Breast epithelium (tissue), 4 donors: ENCODE results near the gene PLCH1. TPM values are rescaled to one million over a fixed set of nuclear protein-coding genes. Genes with fewer than 3 reads are reported as not detected.

Experiments
- DNase-seq, 2 donors: peaks; one replicate each; pipeline ENCODE4 v3.0.0-alpha.2; 2019; ENCODE audit warnings: low spot score in 2 of 2
- H3K27ac ChIP-seq, 2 donors: fragments of 200-600 bp; sonication (generic) in 1 of 2; one replicate each; pipeline ENCODE4 v1.5.1; 2016 to 2019; ENCODE audit warnings: mild to moderate bottlenecking in 1 of 2
- H3K27me3 ChIP-seq, 2 donors: fragments of 200-600 bp; sonication (generic) in 1 of 2; one replicate each; pipeline versions ENCODE4 v1.5.1 to v1.6.0; 2017 to 2019; ENCODE audit warnings: control low read depth in 1 of 2, mild to moderate bottlenecking in 1 of 2
- H3K36me3 ChIP-seq: fragments of 200-600 bp; one replicate; pipeline ENCODE4 v1.5.1; 2019
- H3K4me1 ChIP-seq, 2 donors: fragments of 200-600 bp; sonication (generic); one replicate each; pipeline ENCODE4 v1.5.1; 2016 to 2019; ENCODE audit warnings: control low read depth in 1 of 2
- H3K4me3 ChIP-seq, 3 donors: fragments of 200-600 bp; sonication (generic); 1 replicate in 2 of 3; 2 replicates in 1 of 3; pipeline ENCODE4 v1.5.1; 2016 to 2019; ENCODE audit warnings: mild to moderate bottlenecking in 3 of 3, moderate library complexity in 2 of 3
- H3K9me3 ChIP-seq, 2 donors: fragments of 200-600 bp; sonication (generic) in 1 of 2; one replicate each; pipeline ENCODE4 v1.5.1; 2016 to 2019; ENCODE audit warnings: control low read depth in 1 of 2
- CTCF ChIP-seq, 3 donors: fragments of 450-650 bp; IDR thresholded peaks; one replicate each; pipeline ENCODE4 v1.5.1; 2016 to 2017; ENCODE audit warnings: antibody characterized with exemption in 3 of 3, mild to moderate bottlenecking in 3 of 3, moderate library complexity in 3 of 3
- POLR2A ChIP-seq: fragments of 450-650 bp; IDR thresholded peaks from one replicate; pipeline ENCODE4 v1.6.1; 2016; ENCODE audit warnings: antibody characterized with exemption, mild to moderate bottlenecking, moderate library complexity
- POLR2AphosphoS5 ChIP-seq, 3 donors: sonication (generic); formaldehyde crosslinking; IDR thresholded peaks; one replicate each; pipeline ENCODE4 v1.6.1; 2017; ENCODE audit warnings: antibody characterized with exemption in 3 of 3
- intact Hi-C: fragments of 100-400 bp; cut with DNase I; formaldehyde crosslinking; loops from one replicate; pipeline ENCODE4 v1.15.1; 2023; ENCODE audit warnings: low total_unique reads
- total RNA-seq, 3 donors: library from RNA; depleted of rRNA; stranded (reverse); fragments of >200 nt; gene quantifications; one replicate each; pipeline ENCODE4 v1.1.0, GENCODE V29; 2016

The PLCH1 gene
- total RNA-seq, 3 donors from 2014 or later: 2.0 to 3.4 TPM; not detected in 1

- Histone ChIP-seq H3K27ac (no peak overlapping the region), H3K27me3 (no peaks in the 10 kb centered on the region), H3K4me1 (no peaks in the 10 kb centered on the region), H3K36me3 (no peaks in the 10 kb centered on the region), H3K9me3 (no peaks in the 10 kb centered on the region), H3K4me3 (no peak overlapping the region)
- intact Hi-C loops: no loop called here
- TF ChIP-seq POLR2AphosphoS5 (IDR thresholded peaks at IDR 0.05): no peak
- TF ChIP-seq POLR2A: no peak
- TF ChIP-seq CTCF (IDR thresholded peaks at IDR 0.05): no peak
- DNase-seq: no peak
Measured at GRCh38 chr3:155491696-155492095, 253.2 kb downstream of the PLCH1 start.

GRCh38 chr3:155488671-155489070, 256.2 kb downstream of the PLCH1 start:
- no peak for DNase-seq
- intact Hi-C loops: no loop called here

GRCh38 chr3:155485897-155486296, 259.0 kb downstream of the PLCH1 start:
- Histone ChIP-seq H3K36me3 (no peaks in the 10 kb centered on the region), H3K4me3 (no peak overlapping the region)

More at GRCh38 chr3:155488671-155489070, 256.2 kb downstream of the PLCH1 start:
- Histone ChIP-seq H3K36me3 (no peaks in the 10 kb centered on the region), H3K4me1 (no peaks in the 10 kb centered on the region), H3K4me3 (no peak overlapping the region), H3K9me3 (no peaks in the 10 kb centered on the region), H3K27ac (no peak overlapping the region), H3K27me3 (no peaks in the 10 kb centered on the region)
- TF ChIP-seq POLR2A: no peak
- no peak for TF ChIP-seq CTCF (IDR thresholded peaks at IDR 0.05)
- TF ChIP-seq POLR2AphosphoS5 (IDR thresholded peaks at IDR 0.05): no peak

GRCh38 chr3:155481591-155481990, 263.3 kb downstream of the PLCH1 start:
- Histone ChIP-seq H3K9me3 (peaks cover 0 to 6% of the 10 kb centered on the region in 2 donors), H3K4me1 (no peaks in the 10 kb centered on the region), H3K27me3 (no peaks in the 10 kb centered on the region), H3K4me3 (no peak overlapping the region), H3K36me3 (no peaks in the 10 kb centered on the region), H3K27ac (no peak overlapping the region)
- no peak for TF ChIP-seq POLR2AphosphoS5 (IDR thresholded peaks at IDR 0.05)
- TF ChIP-seq CTCF (IDR thresholded peaks at IDR 0.05): no peak
- no peak for TF ChIP-seq POLR2A
- intact Hi-C loops: no loop called here
- DNase-seq: no peak

More at GRCh38 chr3:155485897-155486296, 259.0 kb downstream of the PLCH1 start:
- intact Hi-C loops: no loop called here
- Histone ChIP-seq H3K27ac (no peak overlapping the region), H3K4me1 (no peaks in the 10 kb centered on the region), H3K9me3 (no peaks in the 10 kb centered on the region), H3K27me3 (no peaks in the 10 kb centered on the region)
- TF ChIP-seq POLR2A (no peak), POLR2AphosphoS5 (IDR thresholded peaks at IDR 0.05) (no peak), CTCF (IDR thresholded peaks at IDR 0.05) (no peak)
- DNase-seq: no peak

GRCh38 chr3:155481089-155481488, 263.8 kb downstream of the PLCH1 start:
- DNase-seq: no peak
- intact Hi-C loops: no loop called here
- TF ChIP-seq CTCF (IDR thresholded peaks at IDR 0.05) (no peak), POLR2AphosphoS5 (IDR thresholded peaks at IDR 0.05) (no peak), POLR2A (no peak)

More at GRCh38 chr3:155481089-155481488, 263.8 kb downstream of the PLCH1 start:
- no peaks in the 10 kb centered on the region for H3K4me1 ChIP-seq
- no peak overlapping the region for H3K27ac ChIP-seq
- H3K9me3 ChIP-seq: peaks cover 0 to 10% of the 10 kb centered on the region in 2 donors
- no peaks in the 10 kb centered on the region for H3K27me3 ChIP-seq
- no peaks in the 10 kb centered on the region for H3K36me3 ChIP-seq
- no peak overlapping the region for H3K4me3 ChIP-seq
